Measurements from ENCODE around the gene ZNF518B.

Gene ZNF518B, protein sequence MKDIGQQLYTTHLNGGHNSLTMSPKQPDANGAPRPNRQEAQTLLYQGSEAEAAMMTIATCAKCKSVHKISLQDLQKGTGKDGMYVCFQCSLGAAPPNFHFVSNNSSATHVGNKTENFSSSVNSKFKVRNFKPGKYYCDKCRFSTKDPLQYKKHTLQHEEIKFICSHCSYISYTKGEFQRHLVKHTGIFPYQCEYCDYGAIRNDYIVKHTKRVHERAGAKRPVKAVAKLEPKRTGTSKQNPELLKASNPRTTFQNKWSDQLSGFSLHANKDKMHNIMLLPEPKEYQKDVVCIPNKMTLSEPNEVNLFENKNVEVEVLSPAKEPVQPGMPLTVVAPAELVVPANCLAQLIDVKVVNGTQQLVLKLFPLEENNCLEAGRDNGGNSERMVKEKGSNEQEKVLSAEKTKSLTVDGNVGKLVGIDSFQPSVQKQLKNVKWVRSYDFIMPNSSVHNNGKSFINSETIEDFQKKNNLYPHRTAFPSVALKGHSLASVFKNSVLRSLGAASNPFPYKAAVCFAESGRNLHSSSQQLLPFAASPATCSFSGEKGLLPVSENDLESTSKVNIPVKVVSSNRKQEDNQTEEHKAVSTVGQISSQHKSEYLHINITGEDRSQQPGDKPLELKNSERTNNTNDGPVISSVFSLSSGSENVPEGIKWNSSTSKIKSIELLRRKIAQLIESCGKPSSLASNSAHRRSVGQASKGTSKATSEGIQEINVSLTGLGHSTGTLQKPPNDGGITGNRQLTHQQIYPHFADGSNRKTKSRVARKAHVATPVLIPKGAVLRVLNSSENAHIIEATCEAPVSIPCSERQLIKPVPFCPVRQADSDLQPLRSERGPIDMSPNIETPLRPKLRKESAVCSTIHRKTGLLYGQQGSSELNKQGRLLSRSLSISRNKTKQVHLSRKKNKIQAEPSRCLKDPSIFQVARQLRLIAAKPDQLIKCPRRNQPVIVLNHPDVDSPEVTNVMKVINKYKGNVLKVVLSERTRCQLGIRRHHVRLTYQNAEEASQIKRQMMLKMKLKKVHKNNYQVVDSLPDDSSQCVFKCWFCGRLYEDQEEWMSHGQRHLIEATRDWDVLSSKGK

GRCh38 chr4:10457255-10457801 lies at the start of gene ZNF518B:
TSS of gene ZNF518B (minus strand) at chr4:10457426. CDS start at chr4:10446328, 11,098 bp downstream.
- peak; percentile 58 for DNase-seq (ENCODE audit: low read depth)

DNA sequence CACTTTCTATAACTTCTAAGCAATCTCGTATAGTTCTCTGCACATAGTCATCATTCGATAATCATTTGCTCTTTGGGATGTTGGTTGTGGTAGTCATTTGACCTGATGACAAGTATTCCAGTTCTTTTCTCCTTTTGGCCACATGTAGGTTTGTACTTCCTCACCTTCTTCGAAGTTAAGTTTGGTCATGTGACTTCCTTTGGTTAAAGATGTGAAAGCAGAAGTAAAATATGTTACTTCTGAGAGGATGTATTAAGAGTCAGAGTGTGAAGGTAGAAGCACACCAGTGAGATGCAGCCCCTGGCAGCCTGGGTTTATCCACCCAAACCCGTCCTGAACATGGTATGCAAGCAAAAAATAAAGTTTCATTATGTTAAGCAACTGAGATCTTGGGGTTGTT lies 48.9 kb upstream of the ZNF518B start:
- no peak for DNase-seq (ENCODE audit: low read depth)

- no peak for DNase-seq (ENCODE audit: low read depth)
Observed at GRCh38 chr4:10504570-10505179, 47.4 kb upstream of the ZNF518B start.

- no peak for DNase-seq (ENCODE audit: low read depth)
Observed at GRCh38 chr4:10502717-10503116, 45.5 kb upstream of the ZNF518B start.

GRCh38 chr4:10500776-10501175 lies 43.5 kb upstream of the ZNF518B start:
- no peak for DNase-seq (ENCODE audit: low read depth)

GRCh38 chr4:10496200-10496599 lies 39.0 kb upstream of the ZNF518B start:
- no peak for DNase-seq (ENCODE audit: low read depth)

- DNase-seq (ENCODE audit: low read depth), result no peak
Observed at GRCh38 chr4:10495651-10496050, 38.4 kb upstream of the ZNF518B start.

DNA sequence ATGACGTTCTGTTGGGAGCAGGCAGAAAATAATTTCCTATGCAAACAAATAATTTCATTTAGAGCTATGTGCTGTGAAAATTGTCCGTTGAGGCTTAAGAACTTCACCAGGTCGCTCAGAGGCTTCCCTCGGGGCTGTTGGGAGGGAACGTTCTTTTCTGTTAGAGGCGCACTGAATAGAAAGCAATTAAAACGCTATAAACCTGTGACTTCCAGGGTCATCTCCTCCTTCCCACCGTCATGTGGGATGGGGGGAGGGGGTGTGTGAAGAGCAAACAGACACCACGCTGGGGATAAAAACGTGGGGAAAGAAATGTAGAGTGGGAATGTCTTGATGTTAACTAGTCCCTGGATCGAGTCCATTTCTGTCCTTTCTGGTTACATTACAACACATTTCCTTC lies 35.2 kb upstream of the ZNF518B start:
- DNase-seq (ENCODE audit: low read depth), result no peak

GRCh38 chr4:10491401-10491800 lies 34.2 kb upstream of the ZNF518B start:
- DNase-seq (ENCODE audit: low read depth), result no peak

GRCh38 chr4:10490996-10491395 lies 33.8 kb upstream of the ZNF518B start:
- no peak for DNase-seq (ENCODE audit: low read depth)

DNA sequence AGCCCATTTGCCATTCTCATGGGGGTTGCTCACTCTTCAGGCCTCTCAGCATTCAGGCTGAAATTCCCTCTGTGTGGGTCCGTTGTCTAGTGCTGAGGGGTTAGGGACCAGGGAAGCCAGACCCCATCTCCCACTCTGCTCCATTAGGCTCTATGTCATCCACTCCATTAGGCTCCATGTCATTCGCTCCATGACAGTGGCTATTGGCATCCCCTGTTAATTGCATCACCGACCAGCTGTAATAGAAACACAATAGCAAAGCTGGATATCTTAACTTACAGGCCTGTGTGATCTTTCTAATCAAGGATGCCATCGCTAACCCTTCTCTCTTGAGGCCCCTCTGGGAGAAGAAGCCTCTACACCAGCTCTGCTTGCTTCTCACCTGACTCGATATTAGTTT lies 25.7 kb upstream of the ZNF518B start:
- DNase-seq (ENCODE audit: low read depth), result no peak

DNA sequence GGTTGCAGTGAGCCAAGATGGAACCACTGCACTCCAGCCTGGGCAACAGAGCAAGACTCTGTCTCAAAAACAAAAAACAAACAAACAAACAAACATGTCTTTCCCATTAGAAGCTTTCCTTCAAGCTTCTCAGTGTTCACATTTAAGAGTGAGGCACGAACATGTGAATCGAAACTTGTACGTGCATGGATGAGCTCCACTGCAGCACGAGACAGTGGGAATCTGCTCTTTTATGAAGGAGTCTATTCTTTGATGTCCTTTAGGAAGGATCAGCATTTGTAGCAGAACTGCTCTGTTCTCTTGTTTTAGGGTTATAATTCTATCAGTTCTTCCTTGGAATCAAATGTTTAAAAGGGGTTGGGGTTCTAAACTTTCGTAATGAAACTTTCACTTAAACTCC lies 23.4 kb upstream of the ZNF518B start:
- no peak for DNase-seq (ENCODE audit: low read depth)

GRCh38 chr4:10478621-10479020 lies 21.4 kb upstream of the ZNF518B start:
- no peak for DNase-seq (ENCODE audit: low read depth)

DNA sequence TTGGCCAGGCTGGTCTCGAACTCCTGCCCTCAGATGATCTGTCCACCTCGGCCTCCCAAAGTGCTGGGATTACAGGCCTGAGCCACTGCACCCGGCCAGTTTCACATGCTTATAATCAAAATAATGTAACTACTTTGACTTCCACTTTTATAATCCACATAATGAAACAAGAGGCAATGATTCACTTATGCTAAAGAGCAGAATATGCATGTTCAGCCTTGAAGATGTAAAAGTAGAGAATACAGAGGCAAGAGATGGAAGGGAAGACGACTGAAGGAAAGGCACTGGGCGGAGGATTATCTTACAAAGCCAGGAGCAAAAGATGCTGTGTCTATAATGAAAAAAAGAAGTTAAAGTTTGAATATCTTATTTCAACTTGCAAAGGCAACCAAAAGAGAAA lies 13.3 kb upstream of the ZNF518B start:
- DNase-seq (ENCODE audit: low read depth), result no peak

DNA sequence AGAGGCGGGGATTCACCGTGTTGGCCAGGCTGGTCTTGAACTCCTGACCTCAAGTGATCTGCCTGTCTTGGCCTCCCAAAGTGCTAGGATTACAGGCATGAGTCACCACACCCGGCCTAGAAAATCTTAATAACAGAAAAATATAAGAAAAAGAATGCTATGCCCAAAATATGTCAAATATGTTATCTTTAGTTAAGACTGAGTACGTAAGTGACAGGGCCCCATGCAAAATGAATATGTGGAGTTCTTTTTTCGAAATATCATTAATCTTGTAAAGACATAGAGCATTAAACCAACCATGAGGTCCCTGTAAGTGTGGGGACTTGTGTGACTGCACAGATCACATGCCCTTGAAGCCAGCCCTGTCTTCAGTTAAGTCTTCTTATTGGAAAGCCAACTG lies 8.9 kb upstream of the ZNF518B start:
- DNase-seq (ENCODE audit: low read depth), result no peak

GRCh38 chr4:10462876-10463275 lies 5.7 kb upstream of the ZNF518B start:
- DNase-seq (ENCODE audit: low read depth), result no peak

GRCh38 chr4:10461850-10462400 lies 4.7 kb upstream of the ZNF518B start:
- DNase-seq (ENCODE audit: low read depth), result no peak

- peak; percentile 53 for DNase-seq (ENCODE audit: low read depth)
Observed at GRCh38 chr4:10461091-10461849, 4.0 kb upstream of the ZNF518B start.

DNA sequence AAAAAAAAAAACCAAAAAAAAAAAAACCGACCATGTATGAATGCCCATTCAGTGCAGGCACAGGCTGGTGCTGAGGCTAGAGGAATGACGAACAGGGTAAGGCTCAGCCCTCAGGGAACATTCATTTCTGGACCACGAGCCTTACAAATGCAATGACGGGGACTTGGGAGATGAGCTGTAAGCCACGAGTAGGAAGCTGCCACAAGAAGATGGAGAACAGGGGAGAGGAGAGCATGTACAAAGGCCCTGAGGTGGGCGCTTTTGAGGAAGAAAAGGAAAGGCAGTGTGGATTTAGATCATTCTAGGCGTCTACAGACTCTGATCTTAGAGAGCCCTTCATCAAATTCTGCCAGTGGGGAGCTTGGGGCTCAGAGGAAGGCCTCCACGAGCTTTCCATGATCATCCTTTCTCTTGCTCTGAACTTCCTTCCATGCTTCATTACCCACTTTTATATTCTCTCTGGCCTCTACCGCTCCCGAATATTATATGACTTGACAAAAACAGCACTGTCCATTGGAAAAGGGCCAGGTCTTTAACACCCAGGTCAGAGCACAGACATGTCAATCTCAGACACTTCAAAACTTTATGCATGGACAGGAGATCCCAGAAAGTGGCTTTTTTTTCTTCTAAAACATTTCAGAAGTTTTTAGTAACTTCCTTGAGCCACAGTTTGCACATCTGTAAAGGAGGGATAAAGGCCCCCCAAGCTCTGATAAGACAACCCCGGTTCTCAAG lies 3.3 kb upstream of the ZNF518B start:
- no peak for DNase-seq (ENCODE audit: low read depth)

DNA sequence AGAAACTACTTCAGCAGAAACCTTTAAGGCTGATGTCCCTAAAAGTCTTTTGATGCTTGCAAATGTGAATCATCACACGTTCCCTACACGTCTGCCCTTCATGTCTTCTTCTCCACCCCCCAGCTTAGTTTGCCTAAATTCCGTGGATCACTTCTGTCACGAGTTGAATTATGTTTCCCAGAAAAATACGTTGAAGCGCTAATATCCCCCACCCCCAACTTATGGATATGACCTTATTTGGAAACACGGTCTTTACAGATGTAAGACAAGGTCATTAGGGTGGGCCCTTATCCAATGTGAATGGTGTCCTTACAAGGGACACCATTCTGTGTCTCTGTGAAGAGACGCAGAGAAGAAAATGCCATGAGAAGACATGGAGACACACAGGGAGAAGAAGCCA lies 2.1 kb upstream of the ZNF518B start:
- no peak for DNase-seq (ENCODE audit: low read depth)

All from CMK (cell line).